OCI-M1 (cell line): ENCODE data around the gene PHLDB1.
"Not testable (repeated sequence)": the region's sequence is repeated elsewhere in the genome, so short reads cannot be mapped to it uniquely, and the experiment has no call there.

Experiments
- DNase-seq: peaks from one replicate; lab custom pipeline; 2025; lab: John Stamatoyannopoulos, UW

Gene PHLDB1

DNA sequence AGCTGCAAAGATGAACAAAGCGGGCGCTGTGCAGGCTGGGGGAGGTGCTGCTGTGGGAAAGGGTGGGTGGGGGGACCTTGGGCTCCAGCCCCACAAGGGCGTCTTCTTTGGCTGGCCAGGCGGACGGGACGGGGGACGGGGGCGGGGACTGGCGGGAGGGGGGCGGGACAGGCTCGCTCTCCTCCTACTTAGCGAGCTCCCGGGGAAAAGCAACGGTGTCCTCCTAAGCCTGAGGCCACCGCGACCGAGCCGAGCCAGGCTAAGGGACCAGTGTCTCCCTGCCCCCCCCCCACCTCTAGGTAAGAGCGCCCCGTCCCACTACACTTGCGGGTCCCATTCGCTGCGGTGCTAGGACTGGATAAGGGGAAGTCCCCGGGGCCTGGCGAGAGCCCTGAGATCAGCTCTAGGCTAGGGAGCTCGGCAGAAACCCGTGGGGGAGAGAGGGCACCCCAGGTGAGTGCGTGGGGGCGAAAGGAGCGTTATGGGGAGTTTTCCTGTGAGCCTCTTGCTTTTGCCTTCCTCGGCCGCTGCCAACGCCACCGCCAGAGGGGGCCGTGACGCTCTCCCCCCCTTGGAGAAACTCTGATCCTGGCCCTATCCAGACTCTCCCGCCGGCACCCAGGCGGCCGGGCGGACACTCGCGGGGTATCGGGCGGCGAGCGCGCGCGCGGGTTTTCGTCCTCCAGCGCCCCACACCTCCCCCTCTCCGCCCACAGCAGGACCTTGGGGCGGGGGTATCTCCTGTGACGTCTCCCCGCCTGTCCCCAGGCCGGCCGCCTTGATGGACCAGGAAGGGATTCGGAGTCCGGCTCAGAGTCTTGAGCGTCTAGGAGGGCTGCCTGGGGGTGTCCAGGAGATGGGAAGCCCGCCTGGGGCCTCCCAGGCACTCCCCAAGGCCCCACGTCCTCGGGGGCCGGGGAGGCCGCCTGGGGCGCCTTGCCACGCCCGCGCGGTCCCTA lies at the start of gene PHLDB1:
PHLDB1 (plus strand) TSS at position 215 of the 959 bp plus-strand sequence. CDS start 6,222 bp downstream, outside the sequence.
- peak; percentile 87 for DNase-seq

DNA sequence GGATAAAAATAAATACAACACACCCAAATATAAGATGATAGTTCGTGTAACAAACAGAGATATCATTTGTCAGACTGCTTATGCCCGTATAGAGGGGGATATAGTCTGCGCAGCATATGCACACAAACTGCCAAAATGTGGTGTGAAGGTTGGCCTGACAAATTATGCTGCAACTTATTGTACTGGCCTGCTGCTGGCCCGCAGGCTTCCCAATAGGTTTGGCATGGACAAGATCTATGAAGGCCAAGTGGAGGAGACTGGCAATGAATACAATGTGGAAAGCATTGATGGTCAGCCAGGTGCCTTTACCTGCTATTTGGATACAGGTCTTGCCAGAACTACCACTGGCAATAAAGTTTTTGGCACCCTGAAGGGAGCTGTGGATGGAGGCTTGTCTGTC lies 46.6 kb upstream of the PHLDB1 start:
- DNase-seq, result no peak

DNA sequence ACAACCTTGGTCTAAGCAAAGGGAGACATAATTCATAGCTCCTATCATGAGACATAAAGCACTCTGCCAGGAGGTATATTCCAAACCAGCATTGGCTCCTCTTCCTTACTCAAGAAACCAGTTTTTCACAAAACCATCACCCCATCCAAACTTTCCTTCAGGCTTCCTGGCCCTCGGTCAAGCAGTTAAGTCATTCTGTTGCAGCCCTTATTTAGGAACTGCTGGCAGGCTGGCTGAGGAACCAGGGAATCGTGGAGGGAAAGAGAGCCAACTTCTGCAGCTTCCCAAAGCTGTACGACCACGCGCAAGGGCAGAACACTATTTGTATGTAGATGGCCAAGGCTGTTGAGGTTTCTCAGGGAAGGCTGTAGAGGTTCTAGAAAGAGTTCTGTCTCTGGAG lies 42.4 kb upstream of the PHLDB1 start:
- no peak for DNase-seq

DNA sequence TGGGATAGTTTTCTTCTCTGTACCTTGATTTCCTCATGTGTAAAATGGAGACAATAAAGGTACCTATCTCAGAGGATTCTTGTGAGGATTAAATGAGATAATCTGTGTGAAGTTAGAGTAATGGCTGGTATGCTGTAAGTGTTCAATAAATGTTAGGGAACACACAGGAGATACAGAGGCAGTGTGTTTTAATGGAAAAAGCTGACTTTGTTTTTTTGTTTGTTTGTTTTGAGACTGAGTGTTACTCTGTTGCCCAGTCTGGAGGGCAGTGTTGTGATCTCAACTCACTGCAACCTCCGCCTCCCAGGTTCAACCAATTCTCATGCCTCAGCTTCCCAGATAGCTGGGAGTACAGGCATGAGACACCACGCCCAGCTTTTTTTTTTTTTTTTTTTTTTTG lies 37.7 kb upstream of the PHLDB1 start:
- DNase-seq, result no peak

DNA sequence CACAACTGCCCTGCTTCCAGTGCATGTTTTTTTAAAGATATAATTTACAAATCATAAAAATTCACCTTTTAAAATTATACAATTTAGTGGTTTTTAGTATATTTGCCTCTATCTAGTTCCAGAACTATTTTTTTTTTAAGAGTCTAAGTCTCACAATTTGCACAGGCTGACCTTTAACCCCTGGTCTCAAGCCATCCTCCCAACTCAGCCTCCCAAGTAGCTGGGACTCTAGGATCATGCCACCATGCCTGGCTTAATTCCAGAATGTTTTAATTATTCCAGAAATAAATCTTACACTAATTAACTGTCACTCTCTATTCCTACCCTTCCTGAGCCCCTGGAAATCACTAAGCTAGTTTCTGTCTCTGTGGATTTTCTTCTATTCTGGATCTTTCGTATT lies 36.6 kb upstream of the PHLDB1 start:
- no peak for DNase-seq

DNA sequence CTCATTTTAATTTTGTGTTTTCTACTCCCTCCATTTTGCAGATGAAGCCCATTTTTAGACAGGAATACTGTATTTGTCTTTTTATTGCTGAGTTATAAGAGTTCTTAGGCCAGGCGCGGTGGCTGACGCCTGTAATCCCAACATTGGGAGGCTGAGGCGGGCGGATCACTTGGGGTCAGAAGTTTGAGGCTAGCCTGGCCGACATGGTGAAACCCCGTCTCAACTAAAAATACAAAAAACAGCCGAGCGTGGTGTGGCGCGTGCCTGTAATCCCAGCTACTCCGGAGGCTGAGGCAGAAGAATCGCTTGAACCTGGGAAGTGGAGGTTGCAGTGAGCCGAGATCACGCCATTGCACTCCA lies 35.7 kb upstream of the PHLDB1 start:
- peak; percentile 80 for DNase-seq

DNA sequence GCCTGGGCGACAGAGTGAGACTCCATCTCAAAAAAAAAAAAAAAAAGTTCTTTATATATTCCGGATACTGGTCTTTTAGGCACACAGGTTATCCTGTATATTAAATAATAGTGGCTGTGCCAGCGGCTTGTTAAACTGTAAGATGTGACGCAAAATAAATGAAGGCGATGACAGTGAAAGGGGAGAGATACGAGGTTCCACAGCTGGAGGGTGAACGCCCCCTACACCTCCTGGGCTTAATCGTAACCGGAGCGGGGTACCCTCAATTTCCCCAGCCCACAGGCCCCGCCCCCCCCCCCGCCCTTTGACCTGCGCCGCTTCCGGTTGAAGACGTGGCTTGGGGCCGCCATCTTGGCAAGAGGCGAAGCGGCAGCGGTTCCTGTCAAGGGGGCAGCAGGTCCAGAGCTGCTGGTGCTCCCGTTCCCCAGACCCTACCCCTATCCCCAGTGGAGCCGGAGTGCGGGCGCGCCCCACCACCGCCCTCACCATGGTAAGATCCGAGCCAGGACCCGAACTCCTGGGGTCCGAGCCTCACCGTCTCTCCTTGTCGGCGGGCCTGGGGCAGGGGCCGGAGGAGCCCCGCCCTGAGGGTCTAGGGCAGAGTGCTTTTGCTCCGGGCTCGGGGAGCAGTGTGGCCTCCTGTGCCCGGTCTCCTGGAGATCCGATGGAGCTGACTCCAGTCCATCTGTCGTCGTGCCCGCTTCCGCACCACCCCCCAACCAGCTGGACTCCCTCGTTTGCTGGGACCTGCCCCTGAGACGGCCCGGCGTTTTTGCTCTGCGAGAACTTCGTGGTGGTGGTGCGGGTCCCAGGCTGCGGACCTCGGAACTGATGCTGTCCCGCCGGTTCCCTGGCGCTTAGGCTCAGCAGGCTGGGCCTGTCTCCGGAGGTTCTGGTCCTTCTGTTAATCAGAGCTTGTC lies 35.1 kb upstream of the PHLDB1 start, which contains the start of gene ARCN1:
ARCN1 (plus strand) TSS at position 349 of the 920 bp plus-strand sequence; CDS start at position 488, 139 bp downstream.
- DNase-seq, result peak; percentile 94

DNA sequence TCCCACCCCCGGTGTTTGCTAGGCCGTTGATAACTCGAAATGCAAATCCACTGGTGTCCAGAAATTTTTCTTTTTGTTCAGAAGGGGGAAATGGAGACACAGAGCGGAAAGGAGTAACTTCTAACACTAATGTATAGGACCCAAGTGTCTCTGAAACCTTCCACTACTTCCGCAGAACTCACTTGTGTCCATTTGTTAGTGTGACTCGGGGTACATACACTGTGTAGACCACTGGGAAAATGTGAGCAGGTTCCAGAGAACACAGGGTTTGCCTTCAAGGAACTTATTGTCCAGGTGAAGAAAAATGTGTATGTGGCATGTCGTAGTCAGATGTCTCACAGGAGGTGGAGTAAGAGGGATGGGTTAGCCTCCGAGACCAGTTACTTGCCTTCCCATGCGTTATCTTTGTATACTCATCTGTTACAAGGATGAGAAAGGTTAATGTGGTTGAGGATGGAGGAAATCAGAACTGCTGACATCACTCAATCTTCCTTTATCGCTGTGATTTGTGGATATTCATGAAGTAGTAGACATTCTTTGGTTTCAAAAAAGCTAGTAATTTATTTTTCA lies 34.3 kb upstream of the PHLDB1 start:
- DNase-seq, result peak; percentile 84

DNA sequence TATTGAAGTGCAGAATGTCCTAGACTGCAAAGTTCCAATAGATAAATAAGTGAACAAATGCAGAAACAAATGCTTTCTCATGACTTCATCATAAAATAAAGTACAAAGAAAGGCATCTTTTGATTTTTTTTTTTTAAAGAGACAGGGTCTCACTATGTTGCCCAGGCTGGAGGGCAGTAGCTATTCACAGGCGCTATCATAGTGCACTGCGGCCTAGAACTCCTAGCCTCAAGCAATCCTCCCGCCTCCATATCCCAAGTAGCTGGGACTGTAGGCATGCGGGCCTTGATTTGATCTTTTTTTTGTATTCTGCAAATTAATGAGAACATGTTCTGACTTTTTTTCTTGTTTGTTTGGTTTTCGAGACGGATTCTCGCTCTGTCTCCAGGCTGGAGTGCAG lies 32.8 kb upstream of the PHLDB1 start:
- DNase-seq, result no peak

DNA sequence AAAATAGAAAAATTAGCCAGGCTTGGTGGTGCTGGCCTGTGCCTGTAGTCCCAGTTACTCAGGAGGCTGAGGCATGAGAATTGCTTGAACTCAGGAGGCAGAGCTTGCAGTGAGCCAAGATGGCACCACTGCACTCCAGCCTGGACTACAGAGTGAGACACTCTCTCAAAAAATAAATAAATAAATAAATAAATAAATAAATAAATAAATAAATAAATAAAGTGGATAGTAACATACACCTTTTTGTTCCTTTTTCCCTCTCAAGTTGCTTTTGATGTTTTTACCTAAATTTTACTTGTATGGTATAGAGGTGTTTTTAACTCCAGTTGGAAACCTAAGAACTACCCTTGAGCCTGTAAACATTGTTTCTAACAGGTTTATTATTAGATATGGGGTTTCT lies 29.4 kb upstream of the PHLDB1 start:
- not testable (repeated sequence) for DNase-seq

DNA sequence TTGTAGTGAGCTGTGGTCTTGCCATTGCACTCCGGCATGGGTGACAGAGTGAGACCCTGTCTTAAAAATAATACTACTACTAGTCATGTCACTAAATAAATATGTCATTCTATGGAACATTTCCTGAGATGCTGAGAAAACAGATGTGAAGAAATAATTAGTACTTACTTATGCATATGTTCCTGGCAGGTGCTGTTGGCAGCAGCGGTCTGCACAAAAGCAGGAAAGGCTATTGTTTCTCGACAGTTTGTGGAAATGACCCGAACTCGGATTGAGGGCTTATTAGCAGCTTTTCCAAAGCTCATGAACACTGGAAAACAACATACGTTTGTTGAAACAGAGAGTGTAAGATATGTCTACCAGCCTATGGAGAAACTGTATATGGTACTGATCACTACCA lies 26.4 kb upstream of the PHLDB1 start:
- DNase-seq, result no peak

DNA sequence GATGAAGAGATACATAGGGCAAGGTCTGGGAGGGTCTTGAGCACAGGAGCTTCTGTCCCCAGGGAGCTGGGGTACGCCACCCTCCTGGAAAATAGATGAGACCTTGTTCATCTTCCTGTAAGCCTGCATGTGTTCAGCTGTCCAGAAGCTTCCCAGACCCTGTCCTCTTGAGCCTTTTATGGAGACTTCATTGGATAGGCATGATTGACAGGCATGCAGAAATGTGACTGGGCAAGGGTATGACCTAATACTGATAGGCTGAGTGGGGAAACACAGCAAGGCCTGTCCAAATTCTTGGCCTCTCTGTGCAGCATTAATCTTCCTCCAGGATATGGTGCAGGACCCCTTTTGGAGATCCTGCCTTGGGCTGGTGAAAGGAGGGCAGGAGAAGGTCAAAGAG lies 19.5 kb upstream of the PHLDB1 start:
- DNase-seq, result no peak

DNA sequence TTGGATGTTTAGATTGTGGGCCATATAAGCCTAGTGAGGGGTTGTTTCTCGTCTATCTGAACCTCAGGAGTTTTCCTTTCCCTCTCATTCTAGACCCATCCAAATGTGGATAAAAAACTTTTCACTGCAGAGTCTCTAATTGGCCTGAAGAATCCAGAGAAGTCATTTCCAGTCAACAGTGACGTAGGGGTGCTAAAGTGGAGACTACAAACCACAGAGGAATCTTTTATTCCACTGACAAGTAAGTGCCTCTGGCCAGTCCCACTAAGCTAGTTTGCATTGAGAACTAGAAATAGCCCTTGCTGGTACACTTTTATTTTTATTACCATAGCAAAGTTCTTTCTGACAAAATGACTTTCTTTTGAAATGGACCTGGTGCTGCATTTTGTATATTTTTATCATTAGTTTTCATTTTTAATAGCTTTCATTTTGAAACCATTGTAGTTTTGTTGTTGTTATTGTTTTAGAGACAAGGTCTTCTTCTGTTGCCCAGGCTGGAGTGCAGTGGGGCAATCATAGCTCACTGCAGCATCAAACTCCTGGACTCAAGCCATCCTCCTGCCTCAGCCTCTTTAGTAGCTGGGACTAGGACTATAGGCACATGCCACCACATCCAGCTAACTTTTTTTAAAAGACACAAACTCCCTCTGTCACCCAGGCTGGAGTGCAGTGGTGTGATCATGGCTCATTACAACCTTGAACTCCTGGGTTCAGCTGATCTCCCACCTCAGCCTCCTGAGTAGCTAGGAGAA lies 14.6 kb upstream of the PHLDB1 start:
- no peak for DNase-seq

DNA sequence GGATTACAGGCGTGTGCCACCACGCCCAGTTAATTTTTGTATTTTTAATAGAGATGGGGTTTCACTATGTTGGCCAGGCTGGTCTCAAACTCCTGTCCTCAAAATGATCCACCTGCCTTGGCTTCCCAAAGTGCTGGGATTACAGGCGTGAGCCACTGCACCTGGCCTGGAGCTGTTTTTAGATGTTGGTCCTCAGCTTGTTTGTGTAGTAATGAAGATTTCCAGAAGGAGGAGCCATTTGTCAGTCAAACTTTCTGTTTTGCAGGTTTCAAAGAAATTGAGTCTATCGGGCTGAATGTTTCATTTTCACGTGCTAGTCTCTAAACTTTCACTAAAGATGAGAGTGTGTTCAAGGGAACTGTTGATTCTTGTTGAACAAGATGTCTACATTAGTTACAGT lies 12.4 kb upstream of the PHLDB1 start:
- peak; percentile 87 for DNase-seq

DNA sequence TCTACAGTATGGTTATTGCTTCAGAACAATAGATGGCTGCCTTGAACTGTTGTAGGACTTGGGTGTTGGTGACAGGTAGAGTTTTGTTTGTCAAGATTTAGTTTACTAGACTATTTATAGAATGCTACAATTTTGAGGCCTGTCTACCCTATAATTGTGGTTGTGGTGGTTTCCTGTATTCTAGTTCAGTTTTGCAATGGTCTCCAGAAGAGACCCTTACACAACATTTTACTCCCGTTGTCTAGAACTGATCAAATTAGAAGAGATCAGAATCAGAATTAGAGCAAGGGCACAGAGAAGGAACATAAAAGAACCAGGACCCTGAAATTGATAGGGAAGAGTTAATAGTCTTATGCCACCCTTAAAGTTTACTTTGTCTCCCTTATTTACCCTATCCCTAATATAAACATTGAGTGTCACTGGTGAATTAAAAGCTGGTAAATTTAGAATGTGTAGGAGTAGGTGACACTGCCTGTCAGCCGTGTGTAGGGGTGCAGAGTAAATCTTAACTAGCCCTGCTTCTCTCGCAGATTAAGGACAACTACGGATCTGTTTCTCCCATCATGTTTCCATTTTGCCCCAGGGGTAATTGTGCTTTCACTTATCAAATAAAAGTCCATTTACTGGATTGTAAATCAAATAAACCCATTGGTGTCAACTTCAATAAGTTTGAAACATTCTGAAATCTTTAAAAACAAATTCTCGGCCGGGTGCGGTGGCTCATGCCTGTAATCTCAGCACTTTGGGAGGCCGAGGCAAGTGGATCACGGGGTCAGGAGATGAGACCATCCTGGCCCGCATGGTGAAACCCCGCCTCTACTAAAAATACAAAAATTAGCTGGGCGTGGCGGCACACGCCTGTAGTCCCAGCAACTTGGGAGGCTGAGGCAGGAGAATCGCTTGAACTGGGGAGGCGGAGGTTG lies 10.9 kb upstream of the PHLDB1 start:
- DNase-seq, result no peak

DNA sequence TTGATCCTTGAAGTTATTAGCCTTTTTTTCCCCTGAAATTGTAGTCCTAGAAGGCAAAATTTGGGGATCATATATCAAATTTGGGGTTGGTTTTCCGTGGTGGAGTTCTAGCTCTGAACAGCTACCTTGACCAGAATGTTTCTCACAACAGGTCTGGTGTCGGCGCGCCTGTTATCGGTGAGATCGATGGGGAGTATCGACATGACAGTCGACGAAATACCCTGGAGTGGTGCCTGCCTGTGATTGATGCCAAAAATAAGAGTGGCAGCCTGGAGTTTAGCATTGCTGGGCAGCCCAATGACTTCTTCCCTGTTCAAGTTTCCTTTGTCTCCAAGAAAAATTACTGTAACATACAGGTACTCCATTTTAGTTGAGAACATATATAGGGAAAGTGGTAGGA lies 9.9 kb upstream of the PHLDB1 start:
- DNase-seq, result no peak

DNA sequence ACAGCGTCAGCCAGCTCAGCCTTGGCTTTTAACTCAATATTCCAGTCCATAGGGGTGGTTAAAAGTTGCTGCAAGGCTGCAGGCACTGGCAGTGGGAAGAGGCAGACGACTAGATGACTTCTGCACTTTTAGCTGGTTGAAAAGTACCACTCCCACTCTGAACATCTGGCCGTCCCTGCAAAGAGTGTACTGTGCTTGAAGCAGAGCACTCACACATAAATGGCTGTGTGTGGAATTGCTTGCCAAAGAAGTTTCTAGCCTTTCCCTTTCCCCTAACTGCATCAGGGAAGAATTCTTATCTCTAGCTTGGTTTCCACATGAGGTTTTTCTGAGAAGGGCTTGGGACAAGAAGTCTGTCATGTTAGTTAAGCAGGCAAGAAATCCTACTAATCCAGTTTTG lies 5.1 kb upstream of the PHLDB1 start:
- peak; percentile 94 for DNase-seq

DNA sequence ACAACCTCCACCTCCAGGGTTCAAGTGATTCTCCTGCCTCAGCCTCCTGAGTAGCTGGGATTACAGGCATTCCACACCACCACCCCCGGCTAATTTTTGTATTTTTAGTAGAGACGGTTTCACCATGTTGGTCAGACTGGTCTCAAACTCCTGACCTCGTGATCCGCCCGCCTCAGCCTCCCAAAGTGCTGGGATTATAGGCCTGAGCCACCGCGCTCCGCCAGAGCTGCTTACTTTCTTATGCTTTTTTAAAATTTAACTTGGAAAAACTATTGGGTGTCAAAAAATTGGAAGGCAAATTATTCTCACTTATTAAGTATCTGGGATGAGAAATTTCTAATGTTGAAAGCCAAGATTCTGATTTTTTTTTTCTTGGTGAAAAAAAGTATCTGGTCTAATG lies 3.7 kb upstream of the PHLDB1 start:
- not testable (repeated sequence) for DNase-seq

DNA sequence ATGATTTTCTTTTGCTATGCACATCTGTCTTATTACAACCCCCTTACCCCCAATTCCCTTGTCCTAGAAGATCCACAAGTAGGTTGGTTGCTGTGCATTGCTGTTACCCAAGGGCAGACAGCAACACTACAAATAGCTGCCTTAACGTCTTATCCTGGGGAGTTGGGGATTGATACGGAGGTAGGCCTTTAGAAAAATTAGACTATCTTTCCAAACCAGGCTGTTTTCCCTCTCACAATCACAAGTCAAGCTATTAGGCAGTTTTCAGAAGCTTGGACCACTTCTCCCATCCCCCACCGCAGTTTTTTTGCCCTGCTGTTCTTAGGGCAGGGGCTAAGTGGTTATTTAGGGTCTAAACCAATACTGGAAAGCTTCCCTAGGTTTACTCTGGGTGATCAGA lies 2.8 kb upstream of the PHLDB1 start:
- DNase-seq, result peak; percentile 68

DNA sequence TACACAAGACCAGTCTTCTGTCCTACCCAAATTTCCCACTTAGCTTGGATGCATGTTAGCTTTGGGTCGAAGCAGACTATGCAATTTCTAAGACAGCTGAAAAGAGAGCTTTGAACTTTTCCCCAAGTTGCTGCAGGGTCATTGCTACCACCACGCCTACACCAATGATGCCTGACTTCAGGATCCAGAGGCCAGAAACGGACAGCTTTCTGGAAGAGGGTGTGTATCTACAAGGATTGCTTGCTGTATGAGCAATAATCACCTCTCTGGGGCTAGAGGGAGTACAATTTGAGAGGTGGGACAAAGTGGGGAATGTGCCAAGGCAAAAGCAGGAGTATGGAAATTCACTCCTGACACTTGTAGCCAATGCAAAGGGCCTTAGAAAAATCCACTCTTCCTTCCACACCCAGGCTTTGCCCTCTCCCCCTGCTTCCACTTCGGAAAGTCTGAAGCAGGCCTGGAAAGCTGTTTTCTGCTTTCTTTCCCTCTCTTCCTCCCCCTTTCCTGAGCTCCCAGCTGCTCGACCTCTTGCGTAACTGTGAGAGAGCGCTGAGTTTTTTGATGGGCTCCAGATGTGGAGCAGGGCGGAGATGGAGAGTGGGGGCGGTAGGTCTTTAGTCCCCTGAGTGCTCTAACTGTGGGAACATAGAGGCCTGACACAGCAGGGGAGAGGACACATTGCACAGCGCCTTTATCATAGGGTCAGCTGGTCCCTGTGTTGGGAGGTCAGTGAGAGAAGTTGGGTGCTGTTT lies 2.1 kb upstream of the PHLDB1 start:
- peak; percentile 51 for DNase-seq
